Activated CD4-positive, alpha-beta memory T cell treated with anti-CD3 and anti-CD28 coated beads, Interleukin-2, amount 10 ng/mL, durations not matched to agents 7 days and 5 days (primary cell): Measurements from ENCODE around the gene TPI1. TPM values are rescaled to one million over a fixed set of nuclear protein-coding genes. Genes with fewer than 3 reads are reported as not detected.
"Not testable (repeated sequence)": the region's sequence is repeated elsewhere in the genome, so short reads cannot be mapped to it uniquely, and the experiment has no call there.

ENCODE experiments used
- CTCF ChIA-PET: fragments of 350-600 bp; sonication (Branson Sonifier 250); formaldehyde crosslinking; loops from one replicate; lab custom pipeline; 2021; ENCODE audit warnings: antibody characterized with exemption, inconsistent platforms; lab: Charles Lee
- POLR2A ChIA-PET: fragments of 350-600 bp; sonication (Branson Sonifier 250); formaldehyde crosslinking; loops from one replicate; lab custom pipeline; 2021; ENCODE audit warnings: antibody characterized with exemption; lab: Charles Lee
- DNase-seq: peaks from one replicate; pipeline ENCODE4 v3.0.0-alpha.2; 2020
- H3K27ac Mint-ChIP-seq: one replicate; pipeline ENCODE4 v1.8.0; 2021; ENCODE audit warnings: mild to moderate bottlenecking, mixed read lengths
- H3K27me3 Mint-ChIP-seq: one replicate; pipeline ENCODE4 v1.8.0; 2021; ENCODE audit warnings: mixed read lengths
- H3K36me3 Mint-ChIP-seq: one replicate; pipeline ENCODE4 v1.8.0; 2021; ENCODE audit warnings: low read depth, mixed read lengths
- H3K4me1 Mint-ChIP-seq: one replicate; pipeline ENCODE4 v1.8.0; 2021; ENCODE audit warnings: mixed read lengths
- H3K4me3 Mint-ChIP-seq: one replicate; pipeline ENCODE4 v1.8.0; 2021; ENCODE audit warnings: mild to moderate bottlenecking, mixed read lengths
- H3K9me3 Mint-ChIP-seq: one replicate; pipeline ENCODE4 v1.8.0; 2021; ENCODE audit warnings: mixed read lengths
- total RNA-seq, 2 experiments: library from RNA; stranded (reverse); gene quantifications; one replicate each; pipeline ENCODE4 v1.2.3, GENCODE V29; 2021

The TPI1 gene
- total RNA-seq, 2 experiments from 2014 or later: 1,228 to 1,253 TPM

- peaks cover 9% of the 10 kb centered on the region for H3K4me1 Mint-ChIP-seq
- H3K27ac Mint-ChIP-seq: no peak overlapping the region
- no peak for DNase-seq
- POLR2A ChIA-PET: interaction anchor here (1.2 to 11.4 kb wide), 2 partner anchors 10 to 11 kb away, joined by 5 to 312 read pairs; partner anchors contain the start of genes CDCA3, SPSB2 and USP5
- no peaks in the 10 kb centered on the region for H3K27me3 Mint-ChIP-seq
- no peak overlapping the region for H3K4me3 Mint-ChIP-seq
- no peaks in the 10 kb centered on the region for H3K9me3 Mint-ChIP-seq
- H3K36me3 Mint-ChIP-seq: peaks cover 60% of the 10 kb centered on the region
- CTCF ChIA-PET: interaction anchor here (0.6 to 11.4 kb wide), 2 partner anchors 11 to 50 kb away, joined by 3 to 161 read pairs; partner anchors contain the start of genes CDCA3 and USP5
These were observed 4.3 kb upstream of the TPI1 start for GRCh38 chr12:6863033-6863432.

GRCh38 chr12:6863586-6864321 lies 3.6 kb upstream of the TPI1 start:
- Mint-ChIP-seq H3K27me3 (no peaks in the 10 kb centered on the region), H3K4me1 (peaks cover 15% of the 10 kb centered on the region), H3K9me3 (no peaks in the 10 kb centered on the region), H3K4me3 (no peak overlapping the region), H3K27ac (no peak overlapping the region), H3K36me3 (peaks cover 64% of the 10 kb centered on the region)
- CTCF ChIA-PET: interaction anchor here (0.8 to 11.4 kb wide), 3 partner anchors 12 to 30 kb away, joined by 3 to 161 read pairs (median 3); partner anchors contain the start of genes CDCA3 and USP5
- POLR2A ChIA-PET: interaction anchor here (1.2 to 11.4 kb wide), 2 partner anchors 9 to 12 kb away, joined by 5 to 312 read pairs; partner anchors contain the start of genes CDCA3, SPSB2 and USP5
- no peak for DNase-seq

GRCh38 chr12:6865307-6865706 lies 2.0 kb upstream of the TPI1 start:
- Mint-ChIP-seq H3K4me1 (peaks cover 31% of the 10 kb centered on the region), H3K36me3 (peaks cover 70% of the 10 kb centered on the region)
- POLR2A ChIA-PET: interaction anchor here (0.6 to 11.4 kb wide), 4 partner anchors 8 to 325 kb away, joined by 3 to 312 read pairs (median 3); partner anchors contain the start of genes CDCA3, SPSB2 and USP5
- H3K27me3 Mint-ChIP-seq, H3K4me3 Mint-ChIP-seq, H3K9me3 Mint-ChIP-seq, H3K27ac Mint-ChIP-seq, DNase-seq: not testable (repeated sequence)
- CTCF ChIA-PET: interaction anchor here (1.1 to 11.4 kb wide), 3 partner anchors 13 to 246 kb away, joined by 3 to 161 read pairs (median 3); partner anchors contain the start of genes CDCA3 and USP5

GRCh38 chr12:6866163-6866919 lies 990 bp upstream of the TPI1 start:
- no peaks in the 10 kb centered on the region for H3K27me3 Mint-ChIP-seq
- H3K27ac Mint-ChIP-seq: peak overlapping the region; percentile 95
- ChIA-PET CTCF (interaction anchor here (0.7 to 11.4 kb wide), 4 partner anchors 9 to 247 kb away, joined by 3 to 161 read pairs (median 4); partner anchors contain the start of genes CDCA3 and USP5), POLR2A (interaction anchor here (0.7 to 11.4 kb wide), 20 partner anchors 10 to 257 kb away, joined by 3 to 312 read pairs (median 4); partner anchors contain the start of genes C12orf57, CDCA3, COPS7A and LRRC23)
- H3K4me3 Mint-ChIP-seq: peak overlapping the region; percentile 97
- peaks cover 70% of the 10 kb centered on the region for H3K36me3 Mint-ChIP-seq
- H3K4me1 Mint-ChIP-seq: peaks cover 41% of the 10 kb centered on the region
- no peak for DNase-seq
- no peaks in the 10 kb centered on the region for H3K9me3 Mint-ChIP-seq

GRCh38 chr12:6866920-6867412 lies 365 bp upstream of the TPI1 start:
- peaks cover 73% of the 10 kb centered on the region for H3K36me3 Mint-ChIP-seq
- peaks cover 47% of the 10 kb centered on the region for H3K4me1 Mint-ChIP-seq
- CTCF ChIA-PET: interaction anchor here (0.7 to 11.4 kb wide), 4 partner anchors 9 to 114 kb away, joined by 3 to 161 read pairs (median 4); partner anchors contain the start of genes CDCA3, MLF2 and USP5
- no peak for DNase-seq
- H3K27ac Mint-ChIP-seq: peak overlapping the region; percentile 95
- H3K9me3 Mint-ChIP-seq: no peaks in the 10 kb centered on the region
- H3K4me3 Mint-ChIP-seq: peak overlapping the region; percentile 97
- POLR2A ChIA-PET: interaction anchor here (0.7 to 11.4 kb wide), 24 partner anchors 8 to 424 kb away, joined by 3 to 312 read pairs (median 4); partner anchors contain the start of genes C12orf57, CDCA3, COPS7A and ENO2
- no peaks in the 10 kb centered on the region for H3K27me3 Mint-ChIP-seq

- H3K27ac Mint-ChIP-seq: peak overlapping the region; percentile 90
- POLR2A ChIA-PET: interaction anchor here (0.9 to 11.4 kb wide), 22 partner anchors 10 to 227 kb away, joined by 3 to 312 read pairs (median 6); partner anchors contain the start of genes C12orf57, CDCA3, COPS7A and ENO2
- peak; percentile 22 for DNase-seq
- H3K36me3 Mint-ChIP-seq: peaks cover 76% of the 10 kb centered on the region
- H3K27me3 Mint-ChIP-seq: no peaks in the 10 kb centered on the region
- H3K4me3 Mint-ChIP-seq: peak overlapping the region; percentile 97
- no peaks in the 10 kb centered on the region for H3K9me3 Mint-ChIP-seq
- CTCF ChIA-PET: interaction anchor here (1.3 to 11.4 kb wide), 12 partner anchors 16 to 187 kb away, joined by 3 to 161 read pairs (median 8); partner anchors contain the start of genes C12orf57, CD4, CDCA3 and RNU7-1
- H3K4me1 Mint-ChIP-seq: peaks cover 54% of the 10 kb centered on the region
These were observed 1.1 kb downstream of the TPI1 start for GRCh38 chr12:6868211-6869048.

- H3K27ac Mint-ChIP-seq: peak overlapping the region; percentile 90
- H3K9me3 Mint-ChIP-seq: no peaks in the 10 kb centered on the region
- H3K4me1 Mint-ChIP-seq: peaks cover 58% of the 10 kb centered on the region
- H3K4me3 Mint-ChIP-seq: peak overlapping the region; percentile 97
- ChIA-PET POLR2A (interaction anchor here (0.9 to 11.4 kb wide), 21 partner anchors 10 to 238 kb away, joined by 3 to 312 read pairs (median 5); partner anchors contain the start of genes C12orf57, CDCA3, LRRC23 and P3H3), CTCF (interaction anchor here (0.6 to 11.4 kb wide), 32 partner anchors 9 to 244 kb away, joined by 3 to 161 read pairs (median 5); partner anchors contain the start of genes C12orf57, C1RL, CD4 and CDCA3)
- peak; percentile 88 for DNase-seq
- peaks cover 72% of the 10 kb centered on the region for H3K36me3 Mint-ChIP-seq
- no peaks in the 10 kb centered on the region for H3K27me3 Mint-ChIP-seq
These were observed 2.0 kb downstream of the TPI1 start for GRCh38 chr12:6869049-6870021.

GRCh38 chr12:6870304-6870703 lies 3.0 kb downstream of the TPI1 start:
- not testable (repeated sequence) for DNase-seq, H3K9me3 Mint-ChIP-seq, H3K27me3 Mint-ChIP-seq
- ChIA-PET POLR2A (interaction anchor here (1.7 to 11.4 kb wide), 7 partner anchors 12 to 90 kb away, joined by 7 to 312 read pairs (median 34); partner anchors contain the start of genes C12orf57, CD4, CDCA3 and RNU7-1), CTCF (interaction anchor here (1.0 to 11.4 kb wide), 9 partner anchors 18 to 146 kb away, joined by 3 to 161 read pairs (median 7); partner anchors contain the start of genes CDCA3 and USP5)
- H3K4me3 Mint-ChIP-seq: peak overlapping the region; percentile 54
- peaks cover 64% of the 10 kb centered on the region for H3K4me1 Mint-ChIP-seq
- peak overlapping the region; percentile 90 for H3K27ac Mint-ChIP-seq
- peaks cover 65% of the 10 kb centered on the region for H3K36me3 Mint-ChIP-seq

- H3K4me1 Mint-ChIP-seq: peaks cover 68% of the 10 kb centered on the region
- peak overlapping the region; percentile 90 for H3K27ac Mint-ChIP-seq
- H3K27me3 Mint-ChIP-seq: no peaks in the 10 kb centered on the region
- H3K9me3 Mint-ChIP-seq: no peaks in the 10 kb centered on the region
- peak; percentile 68 for DNase-seq
- CTCF ChIA-PET: interaction anchor here (1.3 to 11.4 kb wide), 16 partner anchors 11 to 305 kb away, joined by 3 to 161 read pairs (median 13); partner anchors contain the start of genes C12orf57, CDCA3, LRRC23 and MLF2
- H3K36me3 Mint-ChIP-seq: peaks cover 62% of the 10 kb centered on the region
- peak overlapping the region; percentile 93 for H3K4me3 Mint-ChIP-seq
- POLR2A ChIA-PET: interaction anchor here (0.7 to 11.4 kb wide), 21 partner anchors 13 to 339 kb away, joined by 3 to 312 read pairs (median 10); partner anchors contain the start of genes C12orf57, CD4, CDCA3 and COPS7A
These were observed 4.0 kb downstream of the TPI1 start for GRCh38 chr12:6871052-6871957.
